ENCODE results near the gene ZNF154.
"Not testable (repeated sequence)": the region's sequence is repeated elsewhere in the genome, so short reads cannot be mapped to it uniquely, and the experiment has no call there.

The ZNF154 gene

GRCh38 chr19:57708641-57709361 is at the start of gene ZNF154:
Gene ZNF154 (minus strand): TSS chr19:57709204. CDS start chr19:57708971, 233 bp downstream.
- FAIRE-seq: no peak

- FAIRE-seq: no peak
Measured at GRCh38 chr19:57757941-57758340, 48.9 kb upstream of the ZNF154 start.

GRCh38 chr19:57755031-57755430 is 46.0 kb upstream of the ZNF154 start:
- no peak for FAIRE-seq

GRCh38 chr19:57754091-57754673 is 45.2 kb upstream of the ZNF154 start:
- no peak for FAIRE-seq

- no peak for FAIRE-seq
Measured at GRCh38 chr19:57748029-57748428, 39.0 kb upstream of the ZNF154 start.

- no peak for FAIRE-seq
Measured at GRCh38 chr19:57747472-57747807, 38.4 kb upstream of the ZNF154 start.

GRCh38 chr19:57746580-57747471 is 37.8 kb upstream of the ZNF154 start, which contains the start of gene ZNF776:
Gene ZNF776 (plus strand): TSS chr19:57746815. CDS start chr19:57747059, 244 bp downstream.
- peak; percentile 89 for FAIRE-seq

GRCh38 chr19:57738770-57739169 is 29.8 kb upstream of the ZNF154 start:
- not testable (repeated sequence) for FAIRE-seq

GRCh38 chr19:57738320-57738719 is 29.3 kb upstream of the ZNF154 start:
- FAIRE-seq: not testable (repeated sequence)

- no peak for FAIRE-seq
Measured at GRCh38 chr19:57720878-57721277, 11.9 kb upstream of the ZNF154 start.

- no peak for FAIRE-seq
Measured at GRCh38 chr19:57719901-57720519, 11.0 kb upstream of the ZNF154 start.

- no peak for FAIRE-seq
Measured at GRCh38 chr19:57719424-57719823, 10.4 kb upstream of the ZNF154 start.

- FAIRE-seq: no peak
Measured at GRCh38 chr19:57712222-57712621, 3.2 kb upstream of the ZNF154 start.

- no peak for FAIRE-seq
Measured at GRCh38 chr19:57709616-57710015, 612 bp upstream of the ZNF154 start.

- FAIRE-seq: no peak
Measured at GRCh38 chr19:57706346-57706745, 2.7 kb downstream of the ZNF154 start.

GRCh38 chr19:57701625-57702024 is 7.4 kb downstream of the ZNF154 start:
- FAIRE-seq: no peak

GRCh38 chr19:57689750-57690149 is 19.3 kb downstream of the ZNF154 start:
- no peak for FAIRE-seq

- FAIRE-seq: no peak
Measured at GRCh38 chr19:57688011-57688763, 20.8 kb downstream of the ZNF154 start.

GRCh38 chr19:57687363-57688010 is 21.5 kb downstream of the ZNF154 start:
- FAIRE-seq: no peak

- FAIRE-seq: no peak
Measured at GRCh38 chr19:57686727-57687126, 22.3 kb downstream of the ZNF154 start.

GRCh38 chr19:57682226-57682766 is 26.7 kb downstream of the ZNF154 start:
- FAIRE-seq: no peak

All from endometrium (tissue), 2 donors.